Spleen (tissue), 11 donors: Measurements from ENCODE around the gene CRISP3. TPM values are rescaled to one million over a fixed set of nuclear protein-coding genes. Genes with fewer than 3 reads are reported as not detected.

Experiments
- DNase-seq: peaks from one replicate; pipeline ENCODE4 v3.0.0-alpha.2; 2020
- H3K27ac ChIP-seq, 8 donors: fragments of 200-600 bp; sonication (generic) in 7 of 8; 1 replicate in 4 of 8; 2 replicates in 4 of 8; pipeline versions ENCODE4 v1.5.0 to v1.8.0; 2016 to 2021; ENCODE audit warnings: inconsistent platforms in 4 of 8, mild to moderate bottlenecking in 4 of 8, moderate library complexity in 1 of 8
- H3K27me3 ChIP-seq, 7 donors: fragments of 200-600 bp; sonication (generic) in 6 of 7; replicated peaks in 1 of 7; 1 replicate in 4 of 7; 2 replicates in 3 of 7; pipeline versions ENCODE4 v1.5.0 to v1.8.0; 2016 to 2021; ENCODE audit warnings: inconsistent platforms in 3 of 7, mild to moderate bottlenecking in 1 of 7
- H3K36me3 ChIP-seq, 6 donors: fragments of 200-600 bp; sonication (generic) in 5 of 6; 1 replicate in 4 of 6; 2 replicates in 2 of 6; pipeline versions ENCODE4 v1.5.0 to v1.8.0; 2016 to 2021; ENCODE audit warnings: inconsistent platforms in 2 of 6
- H3K4me1 ChIP-seq, 6 donors: fragments of 200-600 bp; sonication (generic) in 5 of 6; 1 replicate in 3 of 6; 2 replicates in 3 of 6; pipeline versions ENCODE4 v1.5.0 to v1.8.0; 2016 to 2021; ENCODE audit warnings: inconsistent platforms in 3 of 6
- H3K4me3 ChIP-seq, 8 donors: fragments of 200-600 bp; sonication (generic) in 7 of 8; 1 replicate in 4 of 8; 2 replicates in 4 of 8; pipeline versions ENCODE4 v1.5.0 to v1.8.0; 2016 to 2021; ENCODE audit warnings: inconsistent platforms in 4 of 8, mild to moderate bottlenecking in 4 of 8, moderate library complexity in 2 of 8
- H3K9me3 ChIP-seq, 8 donors: fragments of 200-600 bp; sonication (generic) in 7 of 8; 1 replicate in 4 of 8; 2 replicates in 4 of 8; pipeline versions ENCODE4 v1.5.0 to v1.8.0; 2016 to 2021; ENCODE audit warnings: inconsistent platforms in 4 of 8
- CTCF ChIP-seq, 11 experiments: fragments of 200-600 bp in 7 of 11; fragments of 450-650 bp in 4 of 11; sonication (generic) in 4 of 11; IDR thresholded peaks in 8 of 11; conservative IDR thresholded peaks in 3 of 11; 1 replicate in 7 of 11; 2 replicates in 4 of 11; pipeline versions ENCODE4 v1.4.0 to v1.8.0; 2016 to 2021; ENCODE audit warnings: antibody characterized with exemption in 11 of 11, inconsistent platforms in 4 of 11, mild to moderate bottlenecking in 1 of 11
- POLR2A ChIP-seq, 3 donors: fragments of 450-650 bp; IDR thresholded peaks; one replicate each; pipeline ENCODE4 v1.5.1; 2017; ENCODE audit warnings: antibody characterized with exemption in 3 of 3, mild to moderate bottlenecking in 1 of 3
- POLR2AphosphoS5 ChIP-seq, 3 donors: sonication (generic); formaldehyde crosslinking; IDR thresholded peaks; one replicate each; pipeline ENCODE4 v1.5.1; 2017; ENCODE audit warnings: antibody characterized with exemption in 3 of 3
- WGBS, 5 donors: extraction: QIAGEN DNeasy Blood & Tissue Kit in 3 of 5; methylation state at CpG; one replicate each; pipeline versions ENCODE4 v1.1.5 to v1.1.7; 2013 to 2018; 5-methylcytosine and 5-hydroxymethylcytosine counted together
- intact Hi-C: fragments of 100-400 bp; cut with DNase I; formaldehyde crosslinking; loops from one replicate; pipeline ENCODE4 v1.15.0; 2023; ENCODE audit warnings: low total_unique reads
- polyA plus RNA-seq, 3 donors: library from polyadenylated mRNA; stranded (reverse); fragments of 200-250 nt; gene quantifications; one replicate each; pipeline ENCODE4 v1.2.1, GENCODE V29; 2013
- total RNA-seq, 7 donors: library from RNA; depleted of rRNA in 3 of 7; stranded (reverse); fragments of >200 nt in 3 of 7; fragmentation: NEBNext Ultra II Directional in 4 of 7; extraction: Animal tissue kit (Norgen Biotek cat#: 25700) in 4 of 7; gene quantifications; one replicate each; pipeline versions ENCODE4 v1.1.0 to v1.2.1, GENCODE V29; 2016 to 2021
- donor health status: healthy with polysubstance abuse.
- donor health status: DM: no; HTN: no; CAD: no; lungs with moderate emphysema.
- donor health status: DM: no; HTN: no; CAD: no.
- donor health status: Bipolar disorder and iron deficiency.
- donor health status: healthy.
- donor health status: DM: no; HTN: no; CAD: no.
- donor health status: DM: yes; HTN: yes; CAD: no.

The CRISP3 gene
- total and polyA plus RNA-seq, 10 donors, result 0.29 to 49.7 (median 1.8) TPM

- TF ChIP-seq POLR2A (IDR thresholded peaks at IDR 0.05) (no peak), CTCF (IDR thresholded peaks at IDR 0.05 in 8 of 11, conservative IDR thresholded peaks at IDR 0.05 in 3 of 11) (no peak), POLR2AphosphoS5 (IDR thresholded peaks at IDR 0.05) (no peak)
- 66 to 82% (median 73%) methylated on average over 5 of the region's 5 CpGs for WGBS, 5 donors
- intact Hi-C loops, result no loop called here
- Histone ChIP-seq H3K9me3 (peaks cover 0 to 10% (median 0%) of the 10 kb centered on the region in 8 donors), H3K27me3 (no peaks in the 10 kb centered on the region), H3K36me3 (no peaks in the 10 kb centered on the region), H3K27ac (no peak overlapping the region), H3K4me3 (no peak overlapping the region), H3K4me1 (no peaks in the 10 kb centered on the region)
- no peak for DNase-seq
Measured at GRCh38 chr6:49772285-49772684, 28.1 kb upstream of the CRISP3 start.

- DNase-seq, result no peak
- intact Hi-C loops, result no loop called here
- H3K36me3 ChIP-seq, result no peaks in the 10 kb centered on the region
- 47 to 77% (median 57%) methylated on average over 2 of the region's 2 CpGs for WGBS, 5 donors
- no peaks in the 10 kb centered on the region for H3K27me3 ChIP-seq
- H3K9me3 ChIP-seq, result peaks cover 0 to 2% (median 0%) of the 10 kb centered on the region in 8 donors
- no peak for TF ChIP-seq CTCF (IDR thresholded peaks at IDR 0.05 in 8 of 11, conservative IDR thresholded peaks at IDR 0.05 in 3 of 11)
- TF ChIP-seq POLR2AphosphoS5 (IDR thresholded peaks at IDR 0.05), result no peak
- TF ChIP-seq POLR2A (IDR thresholded peaks at IDR 0.05), result no peak
- H3K4me1 ChIP-seq, result no peaks in the 10 kb centered on the region
- no peak overlapping the region for H3K4me3 ChIP-seq
- H3K27ac ChIP-seq, result no peak overlapping the region
Measured at GRCh38 chr6:49766762-49767161, 22.6 kb upstream of the CRISP3 start.

GRCh38 chr6:49764571-49765236 lies 20.5 kb upstream of the CRISP3 start:
- WGBS, 5 donors, result 73 to 87% (median 83%) methylated on average over 2 of the region's 2 CpGs
- H3K27me3 ChIP-seq, result no peaks in the 10 kb centered on the region
- no peaks in the 10 kb centered on the region for H3K36me3 ChIP-seq
- intact Hi-C loops, result no loop called here
- no peak overlapping the region for H3K27ac ChIP-seq
- H3K9me3 ChIP-seq, result no peaks in the 10 kb centered on the region
- TF ChIP-seq POLR2A (IDR thresholded peaks at IDR 0.05), result no peak
- TF ChIP-seq CTCF (IDR thresholded peaks at IDR 0.05 in 8 of 11, conservative IDR thresholded peaks at IDR 0.05 in 3 of 11), result no peak
- no peak for TF ChIP-seq POLR2AphosphoS5 (IDR thresholded peaks at IDR 0.05)
- no peak for DNase-seq
- no peak overlapping the region for H3K4me3 ChIP-seq
- no peaks in the 10 kb centered on the region for H3K4me1 ChIP-seq

- H3K27me3 ChIP-seq, result no peaks in the 10 kb centered on the region
- WGBS, 5 donors, result 54 to 89% (median 73%) methylated on average over 4 of the region's 4 CpGs
- H3K36me3 ChIP-seq, result no peaks in the 10 kb centered on the region
- H3K4me3 ChIP-seq, result no peak overlapping the region
- TF ChIP-seq POLR2A (IDR thresholded peaks at IDR 0.05) (no peak), CTCF (IDR thresholded peaks at IDR 0.05 in 8 of 11, conservative IDR thresholded peaks at IDR 0.05 in 3 of 11) (no peak), POLR2AphosphoS5 (IDR thresholded peaks at IDR 0.05) (no peak)
- DNase-seq, result no peak
- no peaks in the 10 kb centered on the region for H3K9me3 ChIP-seq
- no peaks in the 10 kb centered on the region for H3K4me1 ChIP-seq
- peak overlapping the region in 1 of 8 donors; percentile 7 for H3K27ac ChIP-seq
- intact Hi-C loops, result no loop called here
Measured at GRCh38 chr6:49743429-49743828, 759 bp downstream of the CRISP3 start.
